HG03439 (cell line): Measurements from ENCODE around the gene ASPA.

ENCODE experiments used
- ATAC-seq: cut with Tn5 transposase; IDR thresholded peaks from one replicate; pipeline ENCODE4 v1.9.1; 2021; ENCODE audit warnings: mild to moderate bottlenecking, moderate library complexity; ENCODE audit not compliant: unreplicated experiment

Gene ASPA

DNA sequence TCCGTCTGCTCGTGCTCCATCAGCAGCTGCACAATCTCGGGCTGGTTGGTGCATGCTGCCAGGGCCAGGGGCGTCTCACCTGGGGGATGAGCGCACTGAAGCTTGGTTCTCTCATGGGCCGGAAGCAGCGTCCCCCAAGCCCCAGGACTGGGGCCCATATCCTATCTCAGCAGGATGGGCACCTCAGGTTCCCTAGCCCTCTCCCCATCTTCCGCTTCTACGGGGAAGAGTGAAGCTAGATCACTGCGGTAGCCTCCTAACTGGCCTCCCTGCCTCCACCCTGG lies 57.0 kb downstream of the ASPA start:
- ATAC-seq, result no peak

DNA sequence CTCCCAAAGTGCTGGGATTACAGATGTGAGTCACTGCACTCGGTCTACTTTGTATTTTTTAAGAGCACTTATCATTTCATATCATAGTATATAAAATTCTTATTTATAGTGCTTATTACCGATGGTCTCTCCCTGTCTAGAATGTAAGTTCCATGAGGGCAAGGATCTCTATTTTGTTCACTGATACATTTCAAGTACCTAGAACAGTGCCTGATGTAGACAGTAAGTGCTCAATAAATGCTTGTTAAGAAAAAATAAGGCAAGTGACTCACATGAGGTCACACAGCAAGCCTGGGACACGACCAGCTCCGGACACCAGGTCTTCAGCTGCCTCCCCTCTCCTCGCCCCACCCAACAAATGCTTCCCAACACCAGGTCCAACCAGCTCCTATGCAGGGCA lies 58.0 kb downstream of the ASPA start:
- no peak for ATAC-seq

DNA sequence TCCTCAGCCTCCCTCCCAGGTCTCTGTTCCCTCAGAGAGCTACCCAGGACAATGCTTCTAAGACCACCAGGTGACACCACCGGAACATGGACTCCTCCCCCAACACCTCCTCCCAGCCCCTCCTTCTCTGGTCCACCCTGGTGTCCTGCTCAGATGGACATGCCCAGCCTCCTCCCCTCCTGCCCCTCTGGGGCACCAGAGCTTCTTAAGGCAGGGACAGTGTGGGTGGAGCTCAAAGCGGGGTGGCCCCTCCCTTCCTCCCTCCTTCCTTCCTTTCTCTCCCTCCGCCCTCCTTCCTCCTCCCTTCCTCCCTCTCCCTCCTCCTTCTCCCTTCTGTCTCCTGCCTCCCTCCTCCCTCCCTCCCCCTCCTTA lies 59.1 kb downstream of the ASPA start:
- ATAC-seq, result no peak

DNA sequence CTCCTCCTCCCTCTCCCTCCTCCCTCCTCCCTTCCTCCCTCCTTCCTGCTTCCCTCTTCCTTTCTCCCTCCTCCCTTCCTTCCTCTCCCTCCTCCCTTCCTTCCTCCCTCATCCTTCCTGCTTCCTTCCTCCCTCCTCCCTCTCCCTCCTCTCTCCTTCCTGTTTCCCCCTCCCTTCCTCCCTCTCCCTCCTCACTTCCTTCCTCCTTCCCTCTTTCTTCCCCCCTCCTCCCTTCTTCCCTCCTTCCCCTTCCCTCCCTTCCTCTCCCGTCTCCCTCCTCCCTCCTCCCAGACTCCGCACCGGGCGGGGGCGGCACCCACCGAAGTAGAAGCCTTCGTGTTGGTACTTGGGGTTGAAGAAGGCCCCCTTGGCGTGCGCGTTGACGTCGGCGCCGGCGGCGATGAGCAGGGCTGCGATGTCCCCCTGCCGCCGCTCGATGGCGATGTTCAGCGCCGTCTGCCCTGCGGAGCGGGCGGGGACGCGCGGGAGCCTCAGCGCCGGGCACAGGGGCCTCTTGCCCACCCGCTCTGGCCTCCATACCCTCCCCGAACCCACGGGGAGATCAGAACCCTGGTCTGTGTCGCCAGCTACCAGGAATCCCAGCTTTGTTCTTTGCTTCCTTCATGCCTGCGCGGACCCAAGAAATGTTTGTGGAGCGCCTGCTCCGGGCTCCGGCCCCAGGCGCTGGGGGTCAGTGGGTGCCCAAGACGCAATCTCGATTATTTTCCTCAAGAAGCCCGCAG lies 59.6 kb downstream of the ASPA start:
- no peak for ATAC-seq

DNA sequence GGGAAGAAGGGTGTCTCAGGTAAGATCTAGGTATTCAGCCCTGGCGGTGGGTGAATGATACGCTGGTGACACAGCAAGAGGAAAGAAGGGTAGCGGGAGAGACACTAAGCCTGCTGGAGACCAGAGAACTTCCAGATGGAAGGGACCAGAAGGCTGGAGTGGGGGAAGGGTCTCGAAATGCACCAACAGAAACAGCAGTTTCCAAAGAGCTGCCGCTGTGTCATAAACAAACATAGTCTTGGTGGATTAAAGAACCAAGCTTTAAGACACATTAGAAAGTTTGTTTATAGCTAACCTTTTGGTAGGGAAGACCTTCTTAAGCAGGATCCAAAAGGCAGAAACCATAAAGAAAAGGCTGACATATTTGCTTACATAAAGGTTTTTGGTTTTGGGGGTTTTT lies 60.9 kb downstream of the ASPA start:
- ATAC-seq, result no peak

DNA sequence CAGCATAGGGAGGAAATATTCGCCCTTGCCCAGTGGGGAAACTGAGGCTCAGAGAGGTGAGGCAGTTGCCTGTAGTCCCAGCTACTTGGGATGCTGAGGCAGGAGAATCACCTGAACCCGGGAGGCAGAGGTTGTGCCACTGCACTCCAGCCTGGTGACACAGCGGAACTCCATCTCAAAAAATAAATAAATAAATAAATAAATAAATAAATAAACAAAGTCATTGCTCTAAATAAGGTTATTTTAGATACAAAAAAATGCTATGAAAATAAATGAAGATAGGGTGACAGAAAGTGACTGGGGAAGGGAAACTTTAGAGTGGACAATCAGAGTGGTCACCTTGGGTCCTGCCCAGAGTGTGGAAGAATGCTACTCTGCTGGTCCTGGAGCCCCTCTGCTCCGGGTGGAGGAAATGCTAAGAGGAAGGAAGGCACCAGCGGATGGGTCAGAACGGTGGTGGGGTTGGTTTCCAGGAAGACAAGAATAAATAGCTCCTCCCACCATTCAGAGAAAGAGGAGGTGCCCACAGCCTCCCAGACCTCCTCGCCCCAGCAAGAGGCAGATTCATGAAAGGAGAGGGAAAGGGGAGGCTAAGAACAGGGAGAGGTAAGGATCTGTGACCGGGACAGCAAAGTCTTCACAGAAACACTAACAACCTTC lies 64.2 kb downstream of the ASPA start:
- ATAC-seq, result no peak

DNA sequence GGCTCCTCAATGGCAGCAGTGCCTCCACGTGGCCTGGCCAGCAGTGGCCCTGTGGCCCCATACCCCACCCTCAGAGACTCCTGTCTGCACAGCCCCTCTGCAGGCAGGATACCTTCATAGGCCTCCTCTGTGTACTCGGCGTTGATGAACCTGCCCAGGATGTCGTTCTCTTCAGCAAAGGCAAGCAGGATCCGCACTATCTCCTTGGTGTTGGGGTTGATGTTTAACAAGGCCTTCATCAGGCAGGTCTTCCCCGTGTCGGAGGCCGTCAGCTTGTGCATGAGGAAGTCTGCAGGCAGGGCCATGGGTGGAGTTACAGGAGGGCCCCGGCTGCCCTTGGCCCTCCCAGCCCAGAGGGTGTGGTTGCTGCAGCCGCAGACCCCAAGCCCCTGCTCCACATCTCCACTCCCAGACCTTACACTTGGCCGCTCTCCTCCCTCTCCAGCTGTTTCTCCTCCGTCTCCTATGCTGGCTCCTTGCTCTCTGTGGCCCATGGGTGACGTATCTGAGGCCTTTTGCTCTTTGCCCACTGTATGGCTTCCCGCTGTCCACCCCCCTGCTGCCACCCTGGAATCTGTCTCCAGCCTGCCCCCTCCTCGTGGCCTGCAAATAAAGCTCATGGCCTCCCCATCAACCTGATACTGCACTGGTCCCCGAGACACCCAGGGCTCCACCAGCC lies 66.8 kb downstream of the ASPA start:
- ATAC-seq, result no peak

DNA sequence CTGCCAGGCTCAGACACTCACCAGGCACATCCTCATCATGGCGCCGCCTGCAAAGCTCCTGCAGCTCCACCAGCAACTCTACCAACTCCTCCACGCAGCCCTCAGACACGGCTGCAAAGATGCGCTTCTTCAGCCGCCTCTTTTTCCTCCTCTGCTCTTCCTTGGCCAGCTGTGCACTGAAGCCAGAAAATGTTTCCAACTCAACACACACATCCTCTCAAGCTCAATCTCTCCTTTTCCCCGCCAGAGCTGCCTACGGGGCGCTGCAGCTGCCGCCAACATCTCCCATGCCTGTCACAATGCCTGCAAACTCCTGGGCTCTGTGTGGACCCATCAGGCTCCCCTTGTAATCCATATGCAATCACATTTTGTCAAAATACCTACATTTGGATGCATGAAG lies 67.7 kb downstream of the ASPA start:
- ATAC-seq, result no peak

DNA sequence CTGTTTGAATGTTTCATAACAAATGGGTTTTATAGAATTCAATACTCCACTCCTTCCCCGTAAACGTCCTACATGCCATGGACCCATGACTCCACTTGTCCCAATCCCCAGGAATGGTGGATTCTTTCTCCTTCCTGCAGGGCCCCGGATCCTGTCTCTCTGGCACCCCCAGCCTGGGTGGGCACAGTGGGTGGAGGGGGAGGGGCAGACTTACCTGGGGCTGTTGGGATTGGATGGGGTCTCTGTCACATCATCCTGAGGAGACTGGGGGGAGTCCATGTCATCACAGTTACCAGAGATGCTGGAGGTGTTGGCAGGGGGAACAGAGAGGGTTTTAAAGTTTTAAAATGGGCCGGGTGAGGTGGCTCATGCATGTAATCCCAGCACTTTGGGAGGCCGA lies 68.6 kb downstream of the ASPA start:
- no peak for ATAC-seq

DNA sequence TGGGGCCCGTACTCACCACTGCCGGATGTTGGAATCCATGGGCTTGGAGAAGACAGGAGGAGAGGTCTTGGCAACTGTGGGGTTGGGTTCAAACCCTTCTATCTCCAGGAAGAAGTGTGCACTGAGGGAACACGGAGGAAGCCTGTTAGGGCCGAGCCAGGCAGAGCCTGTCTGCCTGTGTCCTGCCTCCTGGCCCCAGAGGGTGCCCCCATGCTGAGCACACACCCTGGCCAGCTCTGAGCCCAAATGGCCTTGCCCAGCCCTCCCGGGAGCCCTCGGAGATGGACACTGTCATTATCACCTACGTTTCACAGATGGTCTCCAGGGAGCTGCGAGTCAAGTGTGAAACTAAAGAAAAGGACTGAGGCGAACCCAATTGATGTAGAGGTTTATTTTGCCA lies 69.4 kb downstream of the ASPA start:
- no peak for ATAC-seq

DNA sequence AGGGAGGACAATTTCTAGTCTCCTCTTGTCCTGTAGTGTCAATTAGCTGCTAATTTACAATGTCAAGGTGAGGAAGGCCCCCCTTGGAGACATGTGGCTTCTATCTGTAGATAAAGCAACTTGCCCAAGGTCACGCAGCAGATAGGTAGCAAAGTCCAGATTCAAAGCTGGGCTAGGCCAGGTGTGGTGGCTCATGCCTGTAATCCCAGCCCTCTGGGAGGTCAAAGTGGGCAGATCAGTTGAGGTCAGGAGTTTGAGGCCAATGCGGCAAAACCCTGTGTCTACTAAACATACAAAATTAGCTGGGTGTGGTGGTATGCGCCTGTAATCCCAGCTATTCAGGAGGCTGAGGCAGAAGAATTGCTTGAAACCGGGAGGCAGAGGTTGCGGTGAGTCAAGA lies 70.7 kb downstream of the ASPA start:
- no peak for ATAC-seq

DNA sequence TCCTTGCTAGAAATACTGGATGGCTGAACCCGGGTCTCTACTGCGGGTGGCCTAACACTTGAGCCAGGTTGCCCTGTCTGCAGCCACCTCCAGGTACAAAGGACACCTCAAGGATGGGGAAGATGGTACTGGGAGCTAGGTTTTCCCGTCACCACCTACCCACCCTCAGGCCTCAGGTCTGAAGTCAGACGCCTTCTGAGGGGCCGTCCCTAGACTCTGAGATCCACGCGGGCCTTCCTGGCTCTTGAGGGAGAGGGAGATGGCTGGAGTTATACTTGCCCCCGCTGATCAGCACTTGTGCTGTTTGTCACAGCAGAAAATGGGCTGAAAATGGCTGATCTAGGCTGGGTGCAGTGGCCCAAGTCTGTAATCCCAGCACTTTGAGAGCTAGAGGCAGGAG lies 71.2 kb downstream of the ASPA start:
- ATAC-seq, result no peak

DNA sequence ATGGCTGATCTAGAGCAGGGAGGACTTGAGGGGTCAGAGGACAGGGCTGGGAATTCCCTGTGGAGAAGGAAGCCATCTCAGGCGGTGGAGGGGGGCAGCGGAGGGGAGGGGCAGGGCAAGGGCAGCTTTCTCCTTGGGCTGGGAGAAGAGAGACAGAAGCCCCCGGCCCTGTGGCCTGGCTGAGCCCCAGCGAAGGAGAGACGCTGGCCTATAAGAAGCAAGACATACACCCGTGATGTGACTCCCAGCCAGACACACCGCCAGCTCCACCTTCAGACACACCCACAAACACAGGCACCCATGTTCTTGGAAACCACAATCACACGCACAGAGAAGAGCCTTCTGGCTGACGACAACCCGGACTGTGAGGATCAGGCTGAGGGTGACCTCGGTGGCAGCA lies 71.8 kb downstream of the ASPA start:
- ATAC-seq, result no peak

DNA sequence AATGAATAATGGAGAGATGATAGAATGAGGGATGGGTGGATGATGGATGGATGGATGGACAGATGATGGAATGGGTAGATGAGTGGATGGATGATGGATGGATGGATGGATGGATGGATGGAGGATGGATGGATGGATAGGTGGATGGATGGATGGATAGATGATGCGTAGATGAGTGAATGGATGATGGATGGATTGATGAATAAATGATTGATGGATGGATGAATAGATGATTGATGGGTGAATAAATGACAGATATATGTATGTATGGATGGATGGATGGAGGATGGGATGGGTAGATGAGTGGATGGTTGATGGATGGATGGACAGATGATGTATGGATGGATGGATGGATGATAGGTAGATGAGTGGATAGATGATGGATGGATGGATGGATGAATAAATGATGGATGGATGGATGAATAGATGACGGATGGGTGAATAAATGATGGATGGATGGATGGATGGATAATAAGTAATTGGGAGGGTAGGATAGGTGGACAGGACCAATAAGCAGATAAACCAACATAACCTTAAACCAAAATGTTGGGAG lies 73.9 kb downstream of the ASPA start:
- no peak for ATAC-seq

DNA sequence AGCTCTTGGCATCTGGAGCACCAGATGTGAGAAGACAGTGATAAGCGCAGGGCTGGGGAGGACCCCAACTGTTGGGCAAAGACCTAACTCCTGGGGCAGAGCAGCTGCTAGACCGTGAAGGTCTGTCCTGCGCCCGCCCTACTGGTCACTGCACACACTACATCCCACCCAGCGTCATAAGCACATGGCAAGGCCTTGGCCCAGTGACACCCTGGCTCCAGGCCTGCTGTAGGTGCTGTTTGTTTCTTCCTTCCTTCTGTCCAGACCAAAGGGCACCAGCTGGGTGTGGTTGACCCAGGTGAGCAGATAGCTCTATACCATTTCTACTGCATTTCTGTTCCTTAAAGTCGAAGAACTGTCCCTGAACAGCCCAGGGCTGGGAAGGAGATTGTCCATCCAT lies 75.4 kb downstream of the ASPA start:
- no peak for ATAC-seq

DNA sequence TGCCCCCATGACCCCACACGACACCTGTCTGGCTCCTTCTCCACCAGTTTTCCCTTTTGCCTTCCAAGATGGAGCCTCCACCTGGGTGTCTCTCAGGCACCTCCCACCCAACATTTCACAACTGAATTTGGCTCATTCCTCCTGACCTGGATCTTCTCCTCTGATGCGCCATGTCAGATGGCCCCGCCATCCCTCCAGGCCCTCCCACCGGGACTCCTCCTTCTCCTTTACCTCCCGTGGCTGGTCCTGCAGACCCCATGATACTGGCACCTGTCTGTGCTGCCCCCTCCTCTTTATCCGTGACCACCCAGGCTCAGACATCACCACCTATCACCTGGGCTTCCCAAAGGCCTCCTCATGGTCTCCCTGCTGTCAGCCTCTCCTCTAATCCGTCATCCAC lies 77.1 kb downstream of the ASPA start:
- ATAC-seq, result no peak
